Astrocyte (in vitro differentiated cells and primary cell): ENCODE measurements around the gene CLPX. TPM values are rescaled to one million over a fixed set of nuclear protein-coding genes. Genes with fewer than 3 reads are reported as not detected.

Source experiments
- DNase-seq: peaks from one replicate; pipeline ENCODE4 v3.0.0-alpha.2; 2010; ENCODE audit warnings: low read depth
- FAIRE-seq: peaks from 2 replicates; lab custom pipeline; 2011; peaks lifted over from hg19 to GRCh38; lab: Jason Lieb, UNC
- H2AFZ ChIP-seq: 2 replicates; pipeline ENCODE4 v1.6.0; 2012; ENCODE audit warnings: low read depth, low read length, inconsistent platforms
- H3K27ac ChIP-seq: 2 replicates; pipeline ENCODE4 v1.5.1; 2011; ENCODE audit warnings: low read depth, low read length, inconsistent platforms
- H3K27me3 ChIP-seq: 2 replicates; pipeline ENCODE4 v1.6.0; 2011; ENCODE audit warnings: low read length, inconsistent platforms; ENCODE audit not compliant: insufficient read depth
- H3K36me3 ChIP-seq: 2 replicates; pipeline ENCODE4 v1.5.1; 2011; ENCODE audit warnings: low read length, inconsistent platforms; ENCODE audit not compliant: insufficient read depth
- H3K4me1 ChIP-seq: 2 replicates; pipeline ENCODE4 v1.5.1; 2011; ENCODE audit warnings: low read length, inconsistent platforms; ENCODE audit not compliant: insufficient read depth
- H3K4me2 ChIP-seq: 2 replicates; pipeline ENCODE4 v1.6.0; 2012; ENCODE audit warnings: low read length, inconsistent platforms
- H3K4me3 ChIP-seq: 2 replicates; pipeline ENCODE4 v1.5.1; 2011; ENCODE audit warnings: low read depth, mild to moderate bottlenecking, low read length, inconsistent platforms; ENCODE audit not compliant: insufficient read depth
- H3K79me2 ChIP-seq: 2 replicates; pipeline ENCODE4 v1.6.0; 2012; ENCODE audit warnings: mild to moderate bottlenecking, low read length, inconsistent platforms; ENCODE audit not compliant: insufficient read depth
- H3K9ac ChIP-seq: 2 replicates; pipeline ENCODE4 v1.6.0; 2012; ENCODE audit warnings: mild to moderate bottlenecking, low read length, inconsistent platforms
- H3K9me3 ChIP-seq: 2 replicates; pipeline ENCODE4 v1.5.1; 2012; ENCODE audit warnings: low read depth, mild to moderate bottlenecking, low read length, inconsistent platforms; ENCODE audit not compliant: insufficient read depth
- H4K20me1 ChIP-seq: 2 replicates; pipeline ENCODE4 v1.6.0; 2012; ENCODE audit warnings: low read length, inconsistent platforms; ENCODE audit not compliant: insufficient read depth
- H3K27ac Mint-ChIP-seq: one replicate; pipeline ENCODE4 v1.8.0; 2021; ENCODE audit warnings: mild to moderate bottlenecking, mixed read lengths; ENCODE audit not compliant: unreplicated experiment
- H3K27me3 Mint-ChIP-seq: one replicate; pipeline ENCODE4 v1.8.0; 2021; ENCODE audit warnings: low read depth, mixed read lengths; ENCODE audit not compliant: unreplicated experiment
- H3K36me3 Mint-ChIP-seq: one replicate; pipeline ENCODE4 v1.8.0; 2021; ENCODE audit warnings: low read depth, mixed read lengths; ENCODE audit not compliant: unreplicated experiment
- H3K4me1 Mint-ChIP-seq: one replicate; pipeline ENCODE4 v1.8.0; 2021; ENCODE audit warnings: low read depth, mixed read lengths; ENCODE audit not compliant: unreplicated experiment
- H3K4me3 Mint-ChIP-seq: one replicate; pipeline ENCODE4 v1.8.0; 2021; ENCODE audit warnings: mild to moderate bottlenecking, moderate library complexity, mixed read lengths; ENCODE audit not compliant: unreplicated experiment
- H3K9me3 Mint-ChIP-seq: one replicate; pipeline ENCODE4 v1.8.0; 2021; ENCODE audit warnings: mild to moderate bottlenecking, mixed read lengths; ENCODE audit not compliant: unreplicated experiment
- CTCF ChIP-seq: IDR thresholded peaks from 2 replicates; pipeline ENCODE4 v1.5.1; 2011; ENCODE audit warnings: low read depth, mild to moderate bottlenecking, inconsistent platforms, low read length, moderate library complexity; ENCODE audit not compliant: insufficient read depth
- EZH2 ChIP-seq: IDR thresholded peaks from 2 replicates; pipeline ENCODE4 v1.6.1; 2012; ENCODE audit warnings: mild to moderate bottlenecking, low read length, inconsistent platforms; ENCODE audit not compliant: insufficient read depth
- total RNA-seq: library from RNA; stranded (reverse); gene quantifications from 2 replicates; pipeline ENCODE4 v1.2.1, GENCODE V29; 2021

CLPX gene
- total RNA-seq, 1 donor from 2014 or later = 45.2 TPM

- peaks cover 8% of the 10 kb centered on the region for H4K20me1 ChIP-seq
- H3K27ac ChIP-seq = peak overlapping the region; percentile 22
- TF ChIP-seq CTCF (no peak), EZH2 (no peak)
- no peak overlapping the region for H2AFZ ChIP-seq
- DNase-seq = peak; percentile 66
- Mint-ChIP-seq H3K4me3 (no peak overlapping the region), H3K36me3 (peaks cover 21% of the 10 kb centered on the region), H3K27me3 (no peaks in the 10 kb centered on the region), H3K4me1 (no peaks in the 10 kb centered on the region), H3K9me3 (no peaks in the 10 kb centered on the region), H3K27ac (peak overlapping the region; percentile 23)
- H3K9ac ChIP-seq = no peak overlapping the region
- no peak for FAIRE-seq
- no peaks in the 10 kb centered on the region for H3K27me3 ChIP-seq
- H3K4me1 ChIP-seq = no peaks in the 10 kb centered on the region
- no peaks in the 10 kb centered on the region for H3K79me2 ChIP-seq
- H3K9me3 ChIP-seq = no peaks in the 10 kb centered on the region
- H3K4me2 ChIP-seq = no peak overlapping the region
- H3K4me3 ChIP-seq = no peak overlapping the region
- H3K36me3 ChIP-seq = peaks cover 4% of the 10 kb centered on the region
Observed at GRCh38 chr15:65110676-65111292, 74.4 kb downstream of the CLPX start.

GRCh38 chr15:65106011-65106590, 79.0 kb downstream of the CLPX start:
- H3K9me3 Mint-ChIP-seq = no peaks in the 10 kb centered on the region
- TF ChIP-seq CTCF (no peak), EZH2 (no peak)
- H3K36me3 Mint-ChIP-seq = peaks cover 19% of the 10 kb centered on the region

GRCh38 chr15:65105038-65105437, 80.1 kb downstream of the CLPX start:
- no peak overlapping the region for H3K4me2 ChIP-seq
- H3K27ac Mint-ChIP-seq = no peak overlapping the region
- no peaks in the 10 kb centered on the region for H3K79me2 ChIP-seq
- H4K20me1 ChIP-seq = peaks cover 16% of the 10 kb centered on the region
- no peak for DNase-seq
- no peaks in the 10 kb centered on the region for H3K4me1 ChIP-seq
- H2AFZ ChIP-seq = no peak overlapping the region
- no peaks in the 10 kb centered on the region for H3K27me3 ChIP-seq
- no peaks in the 10 kb centered on the region for H3K9me3 Mint-ChIP-seq
- H3K4me3 Mint-ChIP-seq = no peak overlapping the region
- H3K4me3 ChIP-seq = no peak overlapping the region
- H3K36me3 ChIP-seq = peaks cover 4% of the 10 kb centered on the region
- H3K27ac ChIP-seq = no peak overlapping the region
- no peaks in the 10 kb centered on the region for H3K9me3 ChIP-seq
- H3K9ac ChIP-seq = no peak overlapping the region
- peaks cover 17% of the 10 kb centered on the region for H3K27me3 Mint-ChIP-seq
- peaks cover 20% of the 10 kb centered on the region for H3K36me3 Mint-ChIP-seq
- H3K4me1 Mint-ChIP-seq = peaks cover 4% of the 10 kb centered on the region
- no peak for FAIRE-seq
- no peak for TF ChIP-seq CTCF
- no peak for TF ChIP-seq EZH2

More at GRCh38 chr15:65106011-65106590, 79.0 kb downstream of the CLPX start:
- no peak overlapping the region for H3K4me3 Mint-ChIP-seq
- no peak overlapping the region for H3K27ac ChIP-seq
- H3K9ac ChIP-seq = no peak overlapping the region
- H3K4me3 ChIP-seq = no peak overlapping the region
- peaks cover 4% of the 10 kb centered on the region for H3K36me3 ChIP-seq
- H3K4me1 Mint-ChIP-seq = peaks cover 4% of the 10 kb centered on the region
- H3K27ac Mint-ChIP-seq = no peak overlapping the region
- peaks cover 14% of the 10 kb centered on the region for H3K27me3 Mint-ChIP-seq
- no peaks in the 10 kb centered on the region for H3K9me3 ChIP-seq
- no peak for FAIRE-seq
- H3K4me1 ChIP-seq = no peaks in the 10 kb centered on the region
- H3K4me2 ChIP-seq = no peak overlapping the region
- DNase-seq = no peak
- no peaks in the 10 kb centered on the region for H3K27me3 ChIP-seq
- H2AFZ ChIP-seq = no peak overlapping the region
- H3K79me2 ChIP-seq = no peaks in the 10 kb centered on the region
- H4K20me1 ChIP-seq = peaks cover 12% of the 10 kb centered on the region
